ENCODE measurements around the gene LILRA6. TPM values are rescaled to one million over a fixed set of nuclear protein-coding genes. Genes with fewer than 3 reads are reported as not detected.
"Not testable (repeated sequence)": the region's sequence is repeated elsewhere in the genome, so short reads cannot be mapped to it uniquely, and the experiment has no call there.

The LILRA6 gene
- total RNA-seq, 1 experiment from 2014 or later = not detected

GRCh38 chr19:54245936-54246335 is 3.3 kb upstream of the LILRA6 start:
- no peak overlapping the region for H3K4me3 ChIP-seq (replicated peaks in 1 of 2; ENCODE audit: low read depth in 1 of 2, low read length in 2 of 2)
- intact Hi-C loops (cut with micrococcal nuclease) = no loop called here
- H3K4me1 ChIP-seq (ENCODE audit: control insufficient read depth in 1 of 2, insufficient read depth in 2 of 2, low read length in 2 of 2) = no peaks in the 10 kb centered on the region
- no peaks in the 10 kb centered on the region for H3K9me3 ChIP-seq (ENCODE audit: control insufficient read depth in 1 of 2, insufficient read depth in 1 of 2, low read depth in 1 of 2, low read length in 2 of 2)
- no peak overlapping the region for H2AFZ ChIP-seq (ENCODE audit: low read depth, low read length, poor library complexity, severe bottlenecking)
- ChIA-PET CTCF (no interaction called here), POLR2A (no interaction called here), RAD21 (ENCODE audit: low non-redundant PET in 1 of 2, low total read pairs in 2 of 2, uncharacterized antibody in 2 of 2, unreplicated experiment in 2 of 2) (no interaction called here)
- no peak overlapping the region for H3K4me2 ChIP-seq (ENCODE audit: low read length)
- TF ChIP-seq EZH2 (IDR thresholded peaks at IDR 0.05) = no peak
- TF ChIP-seq RAD21 (IDR thresholded peaks at IDR 0.05; ENCODE audit: low read depth) = no peak
- TF ChIP-seq MAX (IDR thresholded peaks at IDR 0.05) = no peak
- TF ChIP-seq EGR1 (IDR thresholded peaks at IDR 0.05; ENCODE audit: low read depth) = no peak
- no peak for TF ChIP-seq FOSL1 (IDR thresholded peaks at IDR 0.05; ENCODE audit: low read depth)
- H3K79me2 ChIP-seq (ENCODE audit: insufficient read depth, low read length) = no peaks in the 10 kb centered on the region
- no peak overlapping the region for H3K27ac ChIP-seq (ENCODE audit: low read depth, low read length)
- no peaks in the 10 kb centered on the region for H3K36me3 ChIP-seq (ENCODE audit: control insufficient read depth in 1 of 2, insufficient read depth in 2 of 2, low read length in 2 of 2)
- peaks cover 7% of the 10 kb centered on the region for H3K27me3 ChIP-seq (ENCODE audit: insufficient read depth, low read length)
- ATAC-seq (no peak), DNase-seq (ENCODE audit: low read depth, low spot score) (no peak)
- H3K9ac ChIP-seq (ENCODE audit: low read length) = no peak overlapping the region
- no TSS peak for BruUV-seq (replicated peaks)
- H4K20me1 ChIP-seq (ENCODE audit: insufficient read depth) = no peaks in the 10 kb centered on the region
- no peaks in the 10 kb centered on the region for H3K9me2 ChIP-seq (ENCODE audit: insufficient read depth)

GRCh38 chr19:54243809-54244208 is 1.2 kb upstream of the LILRA6 start:
- H3K4me2 ChIP-seq (ENCODE audit: low read length); ATAC-seq; intact Hi-C loops (cut with micrococcal nuclease); H3K4me1 ChIP-seq (ENCODE audit: control insufficient read depth in 1 of 2, insufficient read depth in 2 of 2, low read length in 2 of 2); H3K4me3 ChIP-seq (replicated peaks in 1 of 2; ENCODE audit: low read depth in 1 of 2, low read length in 2 of 2); CTCF ChIA-PET; H3K9me2 ChIP-seq (ENCODE audit: insufficient read depth); H4K20me1 ChIP-seq (ENCODE audit: insufficient read depth); H3K79me2 ChIP-seq (ENCODE audit: insufficient read depth, low read length); RAD21 ChIA-PET (ENCODE audit: low non-redundant PET in 1 of 2, low total read pairs in 2 of 2, uncharacterized antibody in 2 of 2, unreplicated experiment in 2 of 2); H3K27me3 ChIP-seq (ENCODE audit: insufficient read depth, low read length); H2AFZ ChIP-seq (ENCODE audit: low read depth, low read length, poor library complexity, severe bottlenecking); DNase-seq (ENCODE audit: low read depth, low spot score); BruUV-seq (replicated peaks); H3K9me3 ChIP-seq (ENCODE audit: control insufficient read depth in 1 of 2, insufficient read depth in 1 of 2, low read depth in 1 of 2, low read length in 2 of 2); POLR2A ChIA-PET; H3K9ac ChIP-seq (ENCODE audit: low read length); H3K36me3 ChIP-seq (ENCODE audit: control insufficient read depth in 1 of 2, insufficient read depth in 2 of 2, low read length in 2 of 2); H3K27ac ChIP-seq (ENCODE audit: low read depth, low read length): not testable (repeated sequence)

- H3K9me2 ChIP-seq (ENCODE audit: insufficient read depth); H3K4me2 ChIP-seq (ENCODE audit: low read length); RAD21 ChIA-PET (ENCODE audit: low non-redundant PET in 1 of 2, low total read pairs in 2 of 2, uncharacterized antibody in 2 of 2, unreplicated experiment in 2 of 2); H3K9ac ChIP-seq (ENCODE audit: low read length); H2AFZ ChIP-seq (ENCODE audit: low read depth, low read length, poor library complexity, severe bottlenecking); H3K4me3 ChIP-seq (replicated peaks in 1 of 2; ENCODE audit: low read depth in 1 of 2, low read length in 2 of 2); CTCF ChIA-PET; H3K36me3 ChIP-seq (ENCODE audit: control insufficient read depth in 1 of 2, insufficient read depth in 2 of 2, low read length in 2 of 2); H3K27me3 ChIP-seq (ENCODE audit: insufficient read depth, low read length); H3K27ac ChIP-seq (ENCODE audit: low read depth, low read length); H4K20me1 ChIP-seq (ENCODE audit: insufficient read depth); POLR2A ChIA-PET; H3K9me3 ChIP-seq (ENCODE audit: control insufficient read depth in 1 of 2, insufficient read depth in 1 of 2, low read depth in 1 of 2, low read length in 2 of 2); BruUV-seq (replicated peaks); ATAC-seq; H3K79me2 ChIP-seq (ENCODE audit: insufficient read depth, low read length); intact Hi-C loops (cut with micrococcal nuclease); DNase-seq (ENCODE audit: low read depth, low spot score); H3K4me1 ChIP-seq (ENCODE audit: control insufficient read depth in 1 of 2, insufficient read depth in 2 of 2, low read length in 2 of 2): not testable (repeated sequence)
These were observed 356 bp downstream of the LILRA6 start for GRCh38 chr19:54242234-54242633.

GRCh38 chr19:54240372-54241336 is 1.9 kb downstream of the LILRA6 start:
- H3K9ac ChIP-seq (ENCODE audit: low read length); H3K79me2 ChIP-seq (ENCODE audit: insufficient read depth, low read length); CTCF ChIA-PET; DNase-seq (ENCODE audit: low read depth, low spot score); H3K4me3 ChIP-seq (replicated peaks in 1 of 2; ENCODE audit: low read depth in 1 of 2, low read length in 2 of 2); H3K4me2 ChIP-seq (ENCODE audit: low read length); POLR2A ChIA-PET; H3K4me1 ChIP-seq (ENCODE audit: control insufficient read depth in 1 of 2, insufficient read depth in 2 of 2, low read length in 2 of 2); intact Hi-C loops (cut with micrococcal nuclease); RAD21 ChIA-PET (ENCODE audit: low non-redundant PET in 1 of 2, low total read pairs in 2 of 2, uncharacterized antibody in 2 of 2, unreplicated experiment in 2 of 2); H3K9me2 ChIP-seq (ENCODE audit: insufficient read depth); H3K9me3 ChIP-seq (ENCODE audit: control insufficient read depth in 1 of 2, insufficient read depth in 1 of 2, low read depth in 1 of 2, low read length in 2 of 2); H4K20me1 ChIP-seq (ENCODE audit: insufficient read depth); H3K27ac ChIP-seq (ENCODE audit: low read depth, low read length); BruUV-seq (replicated peaks); H2AFZ ChIP-seq (ENCODE audit: low read depth, low read length, poor library complexity, severe bottlenecking); H3K27me3 ChIP-seq (ENCODE audit: insufficient read depth, low read length); H3K36me3 ChIP-seq (ENCODE audit: control insufficient read depth in 1 of 2, insufficient read depth in 2 of 2, low read length in 2 of 2): not testable (repeated sequence)
- ATAC-seq = peak; percentile 18; the same call in 1 of the 2 replicates

Data from HCT116 (cell line).